Measurements from ENCODE around the gene GTPBP1.

DNA sequence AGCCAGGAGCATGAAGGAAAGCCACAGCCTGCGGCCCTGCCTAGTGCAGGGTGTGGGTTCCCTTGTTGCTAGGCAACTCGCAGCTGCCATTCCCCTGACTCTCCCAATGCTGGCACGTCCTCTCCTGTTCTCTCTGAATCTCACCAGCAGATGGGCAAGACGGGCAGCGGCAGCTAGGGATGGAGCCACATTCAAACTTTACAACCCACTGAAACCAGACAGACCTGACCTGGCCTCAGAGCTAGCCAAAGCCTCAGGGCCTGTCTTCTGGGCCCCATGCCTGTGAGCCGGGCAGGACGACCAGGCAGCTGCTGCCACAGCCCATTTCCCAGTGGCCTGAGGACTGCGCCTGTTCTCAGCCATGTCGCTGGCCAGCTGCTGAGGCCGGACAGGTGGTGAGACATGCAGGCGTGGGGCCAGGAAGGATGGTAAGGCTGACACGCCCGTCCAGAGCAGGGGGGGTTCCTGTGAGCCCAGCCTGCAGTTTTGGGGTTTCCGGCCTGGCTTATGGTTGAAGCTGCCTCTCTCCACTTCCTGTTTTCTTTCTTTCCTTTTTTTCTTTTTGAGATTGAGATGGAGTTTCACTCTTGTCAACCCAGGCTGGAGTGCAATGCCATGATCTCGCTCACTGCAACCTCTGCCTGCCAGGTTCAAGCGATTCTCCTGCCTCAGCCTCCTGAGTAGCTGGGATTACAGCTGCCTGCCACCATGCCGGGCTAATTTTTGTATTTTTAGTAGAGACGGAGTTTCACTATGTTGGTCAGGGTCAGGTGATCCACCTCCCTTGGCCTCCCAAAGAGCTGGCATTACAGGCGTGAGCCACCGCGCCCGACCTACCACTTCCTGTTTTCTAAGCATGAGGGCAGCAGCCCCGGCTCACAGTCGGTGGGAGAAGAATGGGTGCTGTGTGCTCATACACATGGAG lies 45.9 kb downstream of the GTPBP1 start:
- TF ChIP-seq, protein P1, sequence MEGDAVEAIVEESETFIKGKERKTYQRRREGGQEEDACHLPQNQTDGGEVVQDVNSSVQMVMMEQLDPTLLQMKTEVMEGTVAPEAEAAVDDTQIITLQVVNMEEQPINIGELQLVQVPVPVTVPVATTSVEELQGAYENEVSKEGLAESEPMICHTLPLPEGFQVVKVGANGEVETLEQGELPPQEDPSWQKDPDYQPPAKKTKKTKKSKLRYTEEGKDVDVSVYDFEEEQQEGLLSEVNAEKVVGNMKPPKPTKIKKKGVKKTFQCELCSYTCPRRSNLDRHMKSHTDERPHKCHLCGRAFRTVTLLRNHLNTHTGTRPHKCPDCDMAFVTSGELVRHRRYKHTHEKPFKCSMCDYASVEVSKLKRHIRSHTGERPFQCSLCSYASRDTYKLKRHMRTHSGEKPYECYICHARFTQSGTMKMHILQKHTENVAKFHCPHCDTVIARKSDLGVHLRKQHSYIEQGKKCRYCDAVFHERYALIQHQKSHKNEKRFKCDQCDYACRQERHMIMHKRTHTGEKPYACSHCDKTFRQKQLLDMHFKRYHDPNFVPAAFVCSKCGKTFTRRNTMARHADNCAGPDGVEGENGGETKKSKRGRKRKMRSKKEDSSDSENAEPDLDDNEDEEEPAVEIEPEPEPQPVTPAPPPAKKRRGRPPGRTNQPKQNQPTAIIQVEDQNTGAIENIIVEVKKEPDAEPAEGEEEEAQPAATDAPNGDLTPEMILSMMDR (IDR thresholded peaks at IDR 0.05; ENCODE audit: low read depth, low read length) = no peak
- TF ChIP-seq POLR2A (IDR thresholded peaks at IDR 0.05; ENCODE audit: extremely low read depth, insufficient read length) = no peak

All from NB4 (cell line).